Astrocyte of the spinal cord (primary cell): Measurements from ENCODE around the gene CLNK.
A peak's percentile ranks its signal among the peaks of the same experiment; 100 is the strongest.

Experiments
- DNase-seq: peaks from one replicate; pipeline ENCODE4 v3.0.0; 2011; ENCODE audit warnings: low read depth, low spot score
- H3K4me3 ChIP-seq: 2 replicates; pipeline ENCODE4 v1.5.1; 2011; ENCODE audit warnings: low read depth, mild to moderate bottlenecking, low read length, moderate library complexity
- CTCF ChIP-seq: IDR thresholded peaks from 2 replicates; pipeline ENCODE4 v1.5.1; 2012; ENCODE audit warnings: low read depth, mild to moderate bottlenecking, low read length, inconsistent platforms
- in situ Hi-C: cut with HindIII; loops from 2 replicates; pipeline ENCODE4 v1.10.0; 2017; ENCODE audit warnings: low sequenced_read_pairs

Gene CLNK

GRCh38 chr4:10530137-10530786 is 154.3 kb downstream of the CLNK start:
- peak; percentile 16 for DNase-seq
- no peak overlapping the region for H3K4me3 ChIP-seq
- no peak for TF ChIP-seq CTCF
- in situ Hi-C loops: loop anchor here (25.0 kb wide), 1 partner anchor 368 kb away; no protein-coding TSS in a partner anchor

- no peak for TF ChIP-seq CTCF
- in situ Hi-C loops: loop anchor here (25.0 kb wide), 1 partner anchor 367 kb away; no protein-coding TSS in a partner anchor
- peak; percentile 9 for DNase-seq
- H3K4me3 ChIP-seq: no peak overlapping the region
Measured at GRCh38 chr4:10529291-10530136, 155.1 kb downstream of the CLNK start.

GRCh38 chr4:10527438-10527837 is 157.1 kb downstream of the CLNK start:
- in situ Hi-C loops: loop anchor here (25.0 kb wide), 1 partner anchor 365 kb away; no protein-coding TSS in a partner anchor
- TF ChIP-seq CTCF: no peak
- DNase-seq: no peak
- no peak overlapping the region for H3K4me3 ChIP-seq

DNA sequence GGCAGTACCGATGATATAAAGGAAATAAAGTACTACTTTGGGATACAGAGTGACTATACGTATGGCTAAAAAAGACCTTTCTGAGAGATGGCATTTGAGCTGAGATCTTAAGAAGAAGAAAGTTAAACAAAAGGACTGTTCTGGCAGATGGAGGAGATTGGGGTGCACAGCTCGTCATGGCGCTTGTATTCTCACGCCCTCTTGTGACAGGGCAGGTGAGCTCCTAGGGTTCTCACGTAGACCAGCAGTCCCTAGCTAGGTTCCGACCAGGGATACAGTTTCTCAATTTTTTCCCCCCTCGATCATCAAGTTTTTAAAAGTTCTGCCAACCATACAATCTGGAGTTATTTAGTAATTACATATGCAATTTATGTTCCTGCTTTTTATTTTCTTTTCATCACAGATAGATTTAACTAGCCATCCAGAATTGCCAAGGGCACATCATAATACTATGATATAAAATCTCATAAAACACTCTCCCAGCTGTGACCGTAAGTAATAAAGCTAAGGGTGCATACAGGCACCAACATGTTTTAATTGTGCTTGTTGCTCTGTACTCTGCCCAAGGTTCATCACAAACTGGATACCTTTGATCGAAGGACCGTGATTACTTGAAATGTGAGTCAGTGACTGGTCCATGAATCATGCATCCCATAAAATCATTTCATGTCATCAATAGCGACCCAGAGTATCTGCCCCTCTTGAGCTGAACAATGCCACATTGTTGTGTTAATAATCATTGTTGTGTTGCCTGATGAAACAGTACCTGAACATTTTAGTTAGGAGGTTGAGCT is 157.9 kb downstream of the CLNK start:
- no peak overlapping the region for H3K4me3 ChIP-seq
- no peak for TF ChIP-seq CTCF
- in situ Hi-C loops: loop anchor here (25.0 kb wide), 1 partner anchor 364 kb away; no protein-coding TSS in a partner anchor
- no peak for DNase-seq

DNA sequence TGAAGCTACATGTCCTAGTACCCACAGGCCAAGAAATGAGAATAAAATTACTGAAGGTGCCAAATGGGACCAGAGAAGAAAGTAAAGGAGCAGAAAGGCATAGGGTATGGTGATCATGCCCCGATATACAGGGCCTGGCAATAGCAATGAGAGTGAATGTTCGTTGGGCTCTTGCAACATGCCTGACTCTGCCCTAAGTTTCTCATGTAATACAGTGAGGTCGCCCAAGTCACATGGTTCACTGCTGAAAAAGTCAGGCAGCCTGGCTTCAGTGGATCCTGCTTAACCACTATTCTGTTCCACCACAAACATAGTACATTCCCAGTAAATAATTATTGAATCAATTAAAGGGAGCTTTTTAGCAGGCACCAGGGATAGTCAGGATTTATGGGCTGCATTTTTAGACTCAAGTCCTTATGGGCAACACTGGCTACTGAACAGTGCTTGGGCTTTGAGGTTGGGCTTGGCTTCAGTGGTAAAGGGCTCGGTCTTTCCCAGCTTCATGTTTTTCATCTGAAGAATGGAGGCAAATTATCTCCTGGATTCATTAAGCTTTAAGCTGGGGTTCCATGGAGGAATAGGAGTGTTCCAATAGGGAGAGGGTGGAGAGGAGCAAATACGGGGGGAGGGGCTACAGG is 160.3 kb downstream of the CLNK start:
- in situ Hi-C loops: no loop called here
- no peak for TF ChIP-seq CTCF
- no peak overlapping the region for H3K4me3 ChIP-seq
- DNase-seq: no peak

DNA sequence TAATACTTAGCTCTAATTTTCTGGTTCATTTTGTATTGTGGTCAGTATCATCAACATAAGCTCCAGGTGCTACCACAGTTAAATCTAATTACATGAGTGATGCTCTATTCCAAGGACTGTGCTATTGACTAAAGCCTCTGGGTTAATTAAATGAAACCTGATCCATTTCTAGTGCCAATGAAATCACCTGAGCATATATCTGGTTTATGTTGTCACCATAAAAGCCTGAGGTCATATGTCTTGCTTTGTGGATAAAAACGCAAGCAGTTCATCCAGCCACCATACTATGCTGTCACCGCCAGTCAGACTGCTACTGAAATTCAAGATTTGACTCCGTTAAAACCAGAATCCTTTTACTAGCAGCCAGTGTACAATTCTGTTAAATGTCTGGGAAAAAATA is 163.1 kb downstream of the CLNK start:
- H3K4me3 ChIP-seq: no peak overlapping the region
- TF ChIP-seq CTCF: no peak
- in situ Hi-C loops: no loop called here
- no peak for DNase-seq
